HG02884 (cell line): ENCODE results near the gene R3HDM2.
A peak's percentile ranks its signal among the peaks of the same experiment; 100 is the strongest.

Experiments
- ATAC-seq: cut with Tn5 transposase; IDR thresholded peaks from one replicate; pipeline ENCODE4 v1.9.1; 2021; ENCODE audit warnings: mild to moderate bottlenecking, moderate library complexity; ENCODE audit not compliant: unreplicated experiment

R3HDM2 gene

DNA sequence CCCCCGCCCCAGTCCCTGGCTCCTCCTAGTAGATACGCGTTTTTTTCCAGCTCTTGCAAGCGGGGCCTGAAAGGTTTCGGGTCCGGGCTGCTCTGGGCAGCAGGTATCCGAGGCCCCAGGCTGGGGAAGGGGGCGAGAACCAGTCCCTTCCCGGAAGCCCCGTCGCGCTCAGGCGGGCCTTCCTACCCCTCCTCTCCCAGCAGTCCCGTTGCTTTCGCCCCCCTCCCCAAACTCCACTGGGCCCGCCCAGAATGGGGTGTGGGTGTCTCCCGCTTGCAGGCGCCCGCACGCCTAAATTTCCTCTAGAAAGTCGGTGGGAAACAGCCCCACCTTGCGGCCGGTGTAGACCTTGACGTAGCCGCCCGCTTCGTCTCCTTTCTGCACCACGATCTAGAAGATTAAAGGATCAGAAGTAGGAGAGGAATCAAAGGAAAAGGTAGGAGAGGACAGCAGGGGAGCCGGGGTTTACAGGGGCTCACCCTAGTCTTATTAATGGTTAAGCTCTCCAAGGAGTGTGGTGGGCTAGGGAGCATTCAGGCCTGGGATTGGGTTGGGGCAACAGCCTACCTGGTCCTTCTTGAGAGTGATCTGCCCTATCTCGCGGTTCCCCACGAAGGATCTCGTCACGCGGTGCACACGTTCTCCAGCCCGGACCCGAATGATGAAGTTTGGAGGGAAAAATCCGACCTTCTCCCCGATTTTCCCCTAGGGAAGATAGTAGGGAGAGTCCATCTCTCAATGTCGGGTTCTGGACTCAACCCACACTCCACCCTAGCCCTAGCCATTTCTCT, 187.1 kb downstream of the R3HDM2 start:
- no peak for ATAC-seq

DNA sequence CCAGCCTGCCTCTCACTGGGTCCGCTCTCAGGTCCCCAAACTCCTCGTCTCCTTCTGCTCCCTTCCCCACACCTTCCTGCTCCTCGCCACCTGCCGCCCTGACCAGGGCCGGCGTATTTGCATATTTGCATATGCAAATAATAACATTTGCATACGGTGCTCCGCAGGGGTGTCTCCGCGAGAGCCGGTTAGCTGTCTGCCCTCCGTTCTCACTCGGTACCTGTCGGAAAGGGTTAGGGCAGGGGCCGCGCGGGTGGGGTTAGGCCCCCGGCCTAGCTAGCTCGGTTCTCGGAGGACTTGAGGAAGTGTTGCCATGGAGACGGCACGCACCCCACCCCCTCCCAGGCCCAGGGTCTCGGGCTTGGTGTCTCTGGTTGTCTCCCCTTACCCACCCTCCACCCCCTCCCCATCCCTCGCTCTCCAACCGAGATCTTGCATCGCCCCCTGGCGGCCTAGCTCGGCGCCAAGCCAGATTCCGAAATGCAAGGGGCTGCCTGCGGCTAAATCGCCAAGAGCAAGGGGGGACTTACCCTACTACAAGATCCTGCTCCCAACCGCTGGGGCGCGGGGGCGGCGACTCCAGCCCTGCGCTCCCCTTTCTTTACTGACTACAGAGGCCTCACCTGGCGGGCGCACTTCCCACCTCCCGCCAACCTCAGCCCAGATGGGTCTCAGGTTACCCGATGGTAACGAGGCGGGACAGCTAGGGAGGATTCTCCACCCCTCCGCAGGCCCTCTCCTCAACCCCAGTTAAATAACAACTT, 188.0 kb downstream of the R3HDM2 start:
- ATAC-seq: no peak

DNA sequence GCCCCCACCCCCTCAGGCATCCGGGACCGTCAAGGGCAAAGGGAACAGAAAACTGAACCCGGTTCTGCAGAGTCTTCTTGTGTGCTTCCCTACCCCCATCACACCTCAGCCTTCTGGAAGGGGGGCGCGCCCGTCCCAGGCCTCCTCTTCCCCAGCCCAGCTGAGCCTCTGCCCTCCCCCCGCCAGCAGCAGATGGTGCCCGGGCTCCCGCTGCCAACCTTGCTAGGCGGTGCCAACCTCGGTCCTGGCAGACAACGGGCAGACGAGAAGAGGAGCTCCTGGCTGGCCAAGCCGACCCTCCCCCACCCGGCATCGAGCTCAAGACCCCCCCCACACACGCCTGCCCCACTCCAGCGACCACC, 188.5 kb downstream of the R3HDM2 start:
- no peak for ATAC-seq

DNA sequence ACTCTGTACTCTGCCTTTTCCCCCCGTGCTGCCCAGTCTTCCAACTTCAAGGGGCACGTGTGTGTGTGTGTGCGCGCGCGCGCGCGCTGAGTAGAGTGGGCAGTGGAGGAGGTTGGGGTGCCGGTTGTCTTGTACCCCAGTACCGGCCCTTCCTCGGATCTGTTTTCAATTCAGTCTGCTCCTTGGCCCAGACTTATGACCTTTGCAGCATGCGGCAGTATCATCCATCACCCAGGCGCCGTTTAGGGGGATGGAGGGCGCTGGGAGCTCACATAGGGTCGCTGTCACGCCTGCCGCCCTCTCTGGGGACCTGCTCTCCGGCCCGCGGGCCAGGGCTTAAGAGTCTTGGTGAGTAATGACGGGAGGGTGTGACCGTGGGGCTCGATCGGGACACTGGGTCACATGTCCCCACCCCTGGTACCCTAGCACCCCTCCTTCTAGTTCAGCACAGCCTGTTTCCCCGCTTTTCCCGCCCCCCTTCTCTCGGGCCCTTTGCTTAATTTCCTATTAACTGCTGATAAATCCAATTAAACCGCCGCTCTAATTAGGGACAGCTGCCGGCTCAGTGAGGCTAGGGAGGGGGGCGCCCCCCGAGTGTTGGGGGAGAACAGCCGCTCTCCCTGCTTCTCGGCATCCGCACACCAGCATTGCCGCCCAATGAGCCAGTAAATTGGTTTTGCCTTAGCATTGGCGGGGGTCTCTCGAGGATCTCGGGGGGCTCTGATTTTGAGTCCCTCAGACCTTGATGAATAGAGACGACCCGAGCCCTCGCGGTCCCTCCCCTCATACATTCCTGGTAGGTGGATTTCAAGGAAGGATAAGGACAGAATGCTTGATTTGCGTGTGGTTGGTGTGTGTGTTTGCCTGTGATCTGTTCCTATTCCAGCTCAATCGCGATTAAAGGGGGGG, 189.2 kb downstream of the R3HDM2 start:
- ATAC-seq: no peak

DNA sequence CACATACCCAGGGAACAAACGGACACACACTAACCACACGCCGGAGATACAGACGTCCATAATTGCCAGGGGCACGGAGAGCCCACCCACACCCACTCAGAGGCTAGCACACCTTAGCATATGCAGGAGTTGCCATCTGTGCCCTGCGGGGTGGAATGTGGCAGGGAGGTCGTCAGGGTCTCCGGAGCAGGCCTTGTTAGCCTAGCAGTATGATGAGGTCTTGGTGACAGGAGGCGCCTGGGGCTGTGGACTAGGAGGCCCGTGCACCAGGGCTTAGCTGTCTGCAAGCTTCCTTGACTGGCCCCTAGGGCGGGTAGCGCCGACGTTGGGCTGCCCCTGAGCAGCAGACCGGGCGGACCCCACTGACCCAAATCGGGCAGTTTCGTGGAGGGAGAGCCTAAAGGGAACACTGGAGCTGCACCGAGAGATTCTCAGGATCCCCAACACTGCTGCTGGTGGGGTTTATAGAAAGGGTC, 189.9 kb downstream of the R3HDM2 start:
- ATAC-seq: no peak

DNA sequence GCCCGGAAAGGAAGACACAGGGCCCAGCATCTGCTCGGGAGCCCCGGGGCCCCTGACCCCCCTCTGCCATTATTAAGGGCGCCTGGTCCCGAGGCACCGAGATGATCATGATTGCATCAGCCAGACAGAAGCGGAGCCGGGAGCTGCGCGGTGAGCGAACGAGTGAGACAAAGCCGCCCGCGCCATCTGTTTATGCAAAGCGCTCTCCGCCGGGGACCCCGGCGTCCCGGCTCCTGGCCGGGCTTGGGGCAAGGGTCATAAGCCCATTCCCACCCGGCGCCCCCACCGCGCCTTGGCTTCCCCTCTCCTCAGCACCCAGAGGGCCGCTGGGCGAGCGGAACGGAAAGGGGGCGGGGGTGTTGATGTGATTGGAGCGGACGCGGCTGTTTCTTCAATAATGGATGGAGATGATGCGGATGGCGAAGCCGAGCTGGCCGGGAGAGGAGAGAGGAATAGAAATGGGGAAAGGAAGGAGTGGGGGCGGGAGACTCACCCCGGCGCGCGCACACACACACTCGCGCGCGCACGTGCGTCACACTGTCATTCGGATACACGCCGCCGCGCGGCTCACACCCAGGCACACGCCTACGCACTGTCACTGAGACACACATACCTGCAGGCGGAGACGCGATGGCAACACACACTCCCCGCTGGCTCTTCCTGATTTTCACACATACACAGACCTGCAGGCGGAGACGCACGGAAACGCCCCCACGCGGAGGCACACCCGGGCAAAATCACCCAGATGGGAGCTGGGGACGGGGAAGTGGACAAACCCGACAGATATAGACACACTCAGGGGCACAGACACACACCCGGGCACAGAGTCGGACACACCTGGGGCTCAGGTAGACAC, 190.5 kb downstream of the R3HDM2 start:
- peak; percentile 29 for ATAC-seq

DNA sequence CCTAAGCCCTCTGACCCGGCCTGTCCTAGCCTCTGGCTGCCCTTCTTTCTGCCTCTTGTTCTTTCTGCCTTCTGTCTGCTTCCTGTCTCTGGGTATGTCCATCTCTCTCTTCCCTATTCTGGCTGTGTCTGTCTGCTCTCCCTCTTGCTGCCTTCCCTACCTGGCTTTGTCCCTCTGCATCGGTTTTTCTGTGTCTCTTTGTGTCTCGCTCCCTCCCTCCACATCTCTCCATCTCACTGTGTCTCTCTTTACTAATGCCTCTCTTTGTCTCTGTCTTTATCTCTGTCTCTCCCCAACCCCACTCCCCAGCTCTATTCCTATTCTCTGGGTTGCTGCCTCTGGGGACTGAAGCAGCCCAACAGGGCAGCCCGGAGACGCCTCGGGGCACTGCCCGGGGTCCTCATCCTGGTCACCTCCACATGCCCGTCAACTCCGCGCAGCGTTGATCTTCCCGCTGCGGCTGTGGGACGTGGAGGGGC, 191.2 kb downstream of the R3HDM2 start:
- no peak for ATAC-seq

DNA sequence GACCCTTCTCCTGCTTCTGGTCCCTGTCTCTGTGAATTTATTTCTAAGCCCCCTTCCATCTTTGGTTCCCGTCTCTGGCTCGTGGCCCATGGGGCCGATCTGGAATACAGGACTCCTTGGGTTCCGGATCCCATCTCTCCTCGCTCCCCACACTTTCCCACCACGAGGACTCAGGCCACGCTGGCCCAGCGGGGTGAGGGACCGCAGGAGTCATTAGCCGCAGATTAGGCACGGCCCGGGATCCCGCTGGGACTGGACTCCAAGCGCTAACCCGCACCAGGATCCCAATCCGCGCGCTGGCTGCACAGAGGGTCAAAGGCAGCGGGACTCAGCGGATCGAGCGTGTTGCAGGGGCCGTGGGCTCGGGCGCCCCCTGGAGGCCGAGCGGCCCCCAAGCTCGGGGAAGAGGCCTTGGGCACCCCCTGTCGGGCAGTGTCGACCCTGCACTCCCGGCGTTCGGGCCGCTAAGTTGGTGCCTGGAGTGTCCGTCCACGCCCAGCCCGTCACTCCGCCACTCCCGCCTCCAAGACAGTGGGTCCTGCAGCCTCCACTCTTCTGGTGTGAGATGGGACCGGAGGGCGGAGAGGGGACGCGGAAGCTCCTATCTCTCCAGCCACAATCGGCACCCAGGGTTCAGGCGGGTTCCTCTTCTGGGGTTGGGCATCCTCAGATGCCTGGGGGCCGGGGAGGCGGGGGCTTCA, 191.8 kb downstream of the R3HDM2 start:
- peak; percentile 41 for ATAC-seq

DNA sequence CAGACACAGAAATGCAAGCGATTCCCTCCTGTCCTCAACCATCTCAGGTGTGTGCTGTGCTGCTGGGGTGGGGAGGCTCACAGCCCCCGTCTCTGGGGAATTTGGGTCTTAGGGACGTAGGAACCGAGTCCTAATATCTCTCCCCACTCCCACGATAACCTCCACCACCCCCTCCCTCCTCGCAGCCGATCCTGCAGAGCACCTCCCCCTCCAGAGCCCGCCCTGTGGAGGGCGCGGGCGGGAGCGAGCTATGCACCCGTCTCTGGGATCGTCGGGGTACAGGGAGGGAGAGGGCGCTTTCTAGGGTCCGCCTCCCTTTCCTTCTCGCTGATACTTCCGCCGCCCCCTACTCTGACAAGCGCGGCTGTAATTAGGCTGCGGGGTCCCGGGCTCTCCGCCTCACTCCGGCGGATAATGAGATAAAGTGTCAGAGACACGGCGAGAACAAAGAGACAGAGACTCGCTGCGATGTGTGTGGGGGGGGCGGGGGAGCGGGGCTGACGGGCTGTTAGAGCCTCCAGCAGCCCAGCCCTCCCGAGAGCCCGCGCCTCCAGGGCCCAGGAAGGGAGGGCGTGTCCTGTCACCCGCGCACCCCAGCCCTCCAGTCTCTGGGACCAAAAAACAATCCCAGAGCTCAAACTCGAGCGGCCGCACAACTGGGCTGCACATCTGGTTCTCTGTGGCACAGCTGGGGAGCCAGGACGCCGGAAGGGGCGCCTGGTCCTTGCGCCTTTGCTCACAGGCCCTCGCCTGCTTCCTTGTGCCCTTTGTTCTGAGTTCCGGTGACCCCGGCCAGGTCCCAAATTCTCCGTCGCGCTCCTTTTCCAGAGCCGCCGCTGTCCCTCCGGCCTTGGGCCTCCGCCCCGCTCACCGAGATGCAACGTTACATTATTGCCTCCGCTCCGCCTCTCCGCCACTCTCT, 192.7 kb downstream of the R3HDM2 start:
- no peak for ATAC-seq

DNA sequence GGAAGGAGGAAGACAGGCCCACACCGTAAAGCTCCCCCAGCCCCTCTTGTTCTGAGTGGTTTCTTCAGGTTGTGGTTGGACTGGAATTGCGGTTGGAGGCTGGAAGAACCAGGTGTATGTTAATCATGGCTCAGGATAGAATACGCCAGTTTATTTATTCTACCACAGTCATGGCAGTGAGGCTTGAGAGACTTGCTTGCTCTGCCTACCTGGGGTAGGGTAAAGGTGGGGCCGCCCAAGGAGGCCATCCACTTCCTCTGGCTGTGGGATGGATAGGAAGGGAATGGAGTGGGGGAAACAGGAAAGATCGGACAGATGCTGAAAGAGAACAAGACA, 193.3 kb downstream of the R3HDM2 start:
- no peak for ATAC-seq

DNA sequence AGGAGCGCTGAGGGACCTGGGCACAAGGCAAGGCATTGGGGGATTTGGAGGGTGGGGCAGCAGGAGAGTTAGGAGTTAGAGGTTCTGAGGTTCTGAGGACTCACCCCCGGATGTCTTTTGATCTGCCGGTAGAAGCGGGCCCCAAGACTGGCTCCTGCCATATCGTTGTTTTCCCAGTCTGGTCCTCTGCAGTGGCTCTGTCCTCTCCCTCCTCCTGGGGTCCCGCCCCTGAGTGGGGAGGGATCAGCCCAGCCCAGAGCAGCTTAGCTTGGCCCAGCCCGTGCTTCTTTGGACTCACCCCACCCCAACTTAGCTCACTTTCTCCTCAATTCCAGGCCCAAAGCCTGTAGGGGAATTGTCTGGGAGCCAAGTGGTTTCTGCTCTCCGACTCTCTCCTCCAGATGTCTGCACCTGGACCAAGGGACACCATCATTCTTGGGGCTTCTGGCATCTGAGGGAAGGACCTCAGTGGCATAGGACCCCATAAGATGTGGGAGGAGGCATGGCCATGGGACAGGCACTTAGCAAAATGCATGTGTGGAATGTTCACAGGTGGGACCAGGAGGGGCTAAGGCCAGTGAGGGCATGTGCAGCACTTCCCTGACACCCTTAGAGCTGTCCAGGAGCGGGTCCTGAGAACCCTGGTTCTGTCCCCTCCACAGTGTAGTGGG, 193.8 kb downstream of the R3HDM2 start:
- ATAC-seq: no peak

DNA sequence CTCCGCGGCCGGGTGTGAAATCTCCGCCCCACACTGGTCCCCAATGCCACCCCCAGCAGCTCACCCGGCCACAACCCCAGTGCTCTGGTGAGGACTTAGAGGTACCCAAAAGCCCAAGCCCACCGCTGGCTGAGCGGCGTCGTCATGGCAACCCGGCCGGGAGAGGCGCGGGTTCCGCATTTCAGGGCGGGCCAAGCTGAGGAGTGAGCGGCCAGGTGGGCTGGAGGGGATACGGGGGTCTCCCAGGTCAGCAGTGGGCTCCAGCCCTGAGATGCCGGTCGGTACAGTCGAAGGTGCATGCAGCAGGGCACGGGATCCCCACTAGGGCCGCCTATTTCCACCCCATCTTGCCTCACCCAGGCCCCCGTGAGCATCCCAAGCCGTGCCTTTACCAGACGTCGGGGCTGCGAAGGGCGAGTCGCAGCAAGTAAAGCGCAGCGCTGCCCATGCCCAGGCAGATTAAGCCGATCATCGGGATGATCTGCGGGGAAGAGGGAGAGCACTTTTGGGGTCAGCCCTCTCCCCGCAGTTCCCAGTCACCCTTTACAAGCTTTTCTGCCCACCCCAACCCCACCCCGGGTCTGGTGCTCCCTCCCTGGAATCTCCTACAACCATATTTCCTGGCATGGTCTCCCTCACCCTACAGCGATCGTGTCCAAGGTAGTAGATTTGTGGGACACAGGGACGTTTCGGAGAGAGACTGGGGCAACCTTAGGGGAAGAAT, 194.5 kb downstream of the R3HDM2 start:
- ATAC-seq: no peak

DNA sequence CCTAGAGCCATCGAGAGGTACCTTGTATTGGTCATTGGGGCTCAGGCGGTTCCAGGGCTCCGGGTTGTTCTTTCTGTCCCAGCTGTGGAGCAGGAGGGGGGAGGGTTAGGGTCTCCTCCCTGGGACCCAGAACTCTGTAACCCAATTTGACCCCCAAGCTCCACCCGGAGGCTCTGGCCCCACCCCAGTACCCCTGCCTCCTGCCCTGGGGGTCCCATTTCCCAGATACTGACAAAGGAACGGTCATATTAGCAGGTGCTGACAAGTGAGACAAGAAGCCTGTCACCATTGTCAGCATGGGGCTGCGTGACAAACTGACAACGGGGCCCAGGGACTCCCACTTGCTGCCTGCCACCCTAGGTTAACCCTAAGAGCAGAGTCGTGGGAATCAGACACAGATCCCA, 195.1 kb downstream of the R3HDM2 start:
- ATAC-seq: no peak

DNA sequence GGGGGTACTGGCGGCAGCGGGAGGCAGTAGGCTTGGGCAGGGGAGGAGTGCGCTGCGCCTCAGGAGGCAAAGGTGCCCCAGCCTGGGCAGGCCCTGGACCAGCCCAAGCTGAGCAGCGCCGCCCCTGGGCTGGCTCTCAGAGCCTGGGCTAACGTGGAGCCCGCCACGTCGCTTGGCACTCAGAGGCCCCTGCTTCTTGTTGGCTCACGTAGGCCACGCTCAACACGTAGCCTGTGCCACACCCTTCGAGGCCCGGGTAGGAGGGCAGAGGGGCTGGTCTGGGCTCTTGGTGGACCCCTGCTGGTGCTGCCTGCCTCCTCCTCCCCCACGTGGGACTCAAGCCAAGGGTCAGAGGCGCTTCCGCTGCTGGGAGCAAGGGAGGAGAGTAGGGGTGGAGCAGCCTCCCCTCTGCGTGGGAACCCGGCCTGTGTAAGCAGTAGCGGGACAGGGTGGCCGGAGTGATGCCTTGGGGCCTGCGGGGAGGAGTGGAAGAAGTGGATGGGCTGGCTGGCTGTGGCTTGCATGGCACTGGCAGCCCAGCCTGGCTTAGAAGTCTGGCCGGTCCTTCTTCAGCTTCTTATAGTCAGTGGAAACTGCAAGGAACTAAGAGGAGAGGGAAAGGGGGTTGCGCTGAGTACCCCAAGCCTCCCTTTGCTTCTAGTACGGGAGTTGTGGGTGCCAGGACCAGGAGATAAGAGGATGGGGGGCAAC, 195.7 kb downstream of the R3HDM2 start:
- no peak for ATAC-seq

DNA sequence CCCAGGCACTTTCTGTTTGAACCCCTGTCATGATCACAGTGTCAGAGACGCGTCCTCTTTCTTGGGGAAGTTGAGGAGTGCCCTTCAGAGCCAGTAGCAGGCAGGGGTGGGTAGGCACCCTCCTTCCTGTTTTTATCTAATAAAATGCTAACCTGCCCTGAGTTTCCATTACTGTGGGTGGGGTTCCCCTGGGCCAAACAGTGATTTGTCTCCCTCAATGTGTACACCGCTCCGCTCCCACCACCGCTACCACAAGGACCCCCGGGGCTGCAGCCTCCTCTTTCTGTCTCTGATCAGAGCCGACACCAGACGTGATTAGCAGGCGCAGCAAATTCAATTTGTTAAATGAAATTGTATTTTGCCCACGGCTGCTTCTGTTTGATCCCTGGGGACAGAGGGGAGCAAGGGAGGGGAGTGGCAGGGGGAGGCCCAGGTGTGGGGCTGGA, 196.2 kb downstream of the R3HDM2 start:
- ATAC-seq: no peak

DNA sequence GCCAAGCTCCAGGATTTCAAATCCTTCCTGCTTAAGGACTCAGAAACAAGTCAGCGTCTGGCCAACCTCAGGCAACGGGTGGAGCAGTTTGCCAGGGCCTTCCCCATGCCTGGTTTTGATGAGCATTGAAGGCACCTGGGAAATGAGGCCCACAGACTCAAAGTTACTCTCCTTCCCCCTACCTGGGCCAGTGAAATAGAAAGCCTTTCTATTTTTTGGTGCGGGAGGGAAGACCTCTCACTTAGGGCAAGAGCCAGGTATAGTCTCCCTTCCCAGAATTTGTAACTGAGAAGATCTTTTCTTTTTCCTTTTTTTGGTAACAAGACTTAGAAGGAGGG, 196.6 kb downstream of the R3HDM2 start:
- ATAC-seq: no peak
